Measurements from ENCODE around the gene KIF25. TPM values are rescaled to one million over a fixed set of nuclear protein-coding genes. Genes with fewer than 3 reads are reported as not detected.

KIF25 gene
- total RNA-seq, 1 experiment from 2014 or later, result 0.59 TPM

DNA sequence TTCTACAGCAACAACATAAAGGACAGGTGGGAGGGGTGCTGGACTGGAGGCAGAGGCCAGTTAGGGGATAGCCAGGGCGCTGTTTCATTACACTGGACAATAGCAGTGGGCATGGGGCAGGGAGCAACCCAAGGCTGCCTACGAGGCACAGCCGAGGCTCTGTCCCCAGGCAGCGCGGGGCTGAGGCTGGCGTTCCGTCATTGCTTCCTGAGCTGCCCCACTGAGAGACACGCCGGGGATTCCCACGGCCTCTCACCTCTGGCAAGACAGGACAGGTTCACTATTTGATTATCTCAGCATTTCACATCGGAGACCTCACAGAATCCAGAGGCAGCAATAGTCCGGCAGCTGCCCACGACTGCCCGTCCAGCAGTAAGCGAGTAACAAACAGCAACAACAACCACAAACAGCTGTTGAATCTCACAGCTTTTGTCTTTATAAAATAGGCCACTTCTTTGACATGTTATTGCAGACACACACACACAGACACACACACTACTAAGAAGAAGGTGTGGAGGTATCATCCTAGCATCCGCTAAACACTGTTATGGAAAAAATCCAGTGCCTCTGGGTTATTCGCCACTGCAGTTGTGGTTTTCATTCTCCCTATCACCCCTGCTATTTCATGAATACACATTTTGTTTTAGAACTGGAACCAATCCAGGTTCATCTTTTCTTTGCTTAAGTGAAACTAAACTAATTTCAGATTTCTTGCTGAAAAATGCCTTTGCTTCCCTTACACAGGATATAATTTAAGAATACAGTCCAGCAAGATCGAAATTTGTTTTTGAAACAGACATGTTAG lies 19.5 kb downstream of the KIF25 start:
- Histone ChIP-seq H3K9ac (ENCODE audit: extremely low read depth, insufficient read length, low read length) (no peak overlapping the region), H2AFZ (ENCODE audit: low read length) (no peak overlapping the region)

More for the DNA sequence above, 19.5 kb downstream of the KIF25 start:
- H3K27ac Mint-ChIP-seq, result peak overlapping the region in 1 of 3 experiments; percentile 28; a peak in 1 of 7 replicates
- Histone ChIP-seq H3K4me2 (ENCODE audit: insufficient read depth, insufficient read length, low read length) (no peak overlapping the region), H2BK5ac (ENCODE audit: insufficient read length, low read length) (no peak overlapping the region), H3K27ac (ENCODE audit: insufficient read length, low read depth, low read length) (no peak overlapping the region), H3K4me1 (ENCODE audit: insufficient read depth, low read length) (no peaks in the 10 kb centered on the region), H4K91ac (ENCODE audit: insufficient read length, low read depth, low read length) (no peak overlapping the region), H3K4ac (ENCODE audit: low read depth, low read length) (no peak overlapping the region), H3K79me2 (ENCODE audit: insufficient read depth, low read length) (no peaks in the 10 kb centered on the region), H3K56ac (ENCODE audit: insufficient read length, low read depth, low read length) (no peak overlapping the region), H3K14ac (ENCODE audit: insufficient read depth, low read length) (no peak overlapping the region), H4K5ac (ENCODE audit: insufficient read length, low read depth, low read length) (no peak overlapping the region), H2BK120ac (ENCODE audit: low read depth, low read length, poor library complexity, severe bottlenecking) (no peak overlapping the region), H2AK5ac (ENCODE audit: insufficient read length, low read length) (no peak overlapping the region), H4K20me1 (ENCODE audit: control insufficient read depth, insufficient read depth, insufficient read length) (no peaks in the 10 kb centered on the region), H2BK12ac (ENCODE audit: insufficient read length, low read depth, low read length) (no peak overlapping the region), H3K9me3 (ENCODE audit: control insufficient read depth, low read depth, low read length) (no peaks in the 10 kb centered on the region), H3K18ac (ENCODE audit: insufficient read length, low read depth, low read length) (no peak overlapping the region), H3K23ac (ENCODE audit: insufficient read length, low read depth, low read length) (no peak overlapping the region), H2BK15ac (ENCODE audit: low read depth, low read length) (no peak overlapping the region), H4K8ac (replicated peaks; ENCODE audit: insufficient read length, low read depth, low read length) (no peak overlapping the region), H3T11ph (ENCODE audit: low read length) (no peak overlapping the region), H2BK20ac (ENCODE audit: low read depth, low read length, poor library complexity, severe bottlenecking) (no peak overlapping the region), H3K27me3 (ENCODE audit: insufficient read depth, low read length) (no peaks in the 10 kb centered on the region), H3K23me2 (ENCODE audit: insufficient read length, low read depth, low read length, poor library complexity, severe bottlenecking) (no peaks in the 10 kb centered on the region), H3K79me1 (ENCODE audit: insufficient read depth, low read depth, low read length, poor library complexity, severe bottlenecking) (no peaks in the 10 kb centered on the region)
- TF ChIP-seq, protein P1, sequence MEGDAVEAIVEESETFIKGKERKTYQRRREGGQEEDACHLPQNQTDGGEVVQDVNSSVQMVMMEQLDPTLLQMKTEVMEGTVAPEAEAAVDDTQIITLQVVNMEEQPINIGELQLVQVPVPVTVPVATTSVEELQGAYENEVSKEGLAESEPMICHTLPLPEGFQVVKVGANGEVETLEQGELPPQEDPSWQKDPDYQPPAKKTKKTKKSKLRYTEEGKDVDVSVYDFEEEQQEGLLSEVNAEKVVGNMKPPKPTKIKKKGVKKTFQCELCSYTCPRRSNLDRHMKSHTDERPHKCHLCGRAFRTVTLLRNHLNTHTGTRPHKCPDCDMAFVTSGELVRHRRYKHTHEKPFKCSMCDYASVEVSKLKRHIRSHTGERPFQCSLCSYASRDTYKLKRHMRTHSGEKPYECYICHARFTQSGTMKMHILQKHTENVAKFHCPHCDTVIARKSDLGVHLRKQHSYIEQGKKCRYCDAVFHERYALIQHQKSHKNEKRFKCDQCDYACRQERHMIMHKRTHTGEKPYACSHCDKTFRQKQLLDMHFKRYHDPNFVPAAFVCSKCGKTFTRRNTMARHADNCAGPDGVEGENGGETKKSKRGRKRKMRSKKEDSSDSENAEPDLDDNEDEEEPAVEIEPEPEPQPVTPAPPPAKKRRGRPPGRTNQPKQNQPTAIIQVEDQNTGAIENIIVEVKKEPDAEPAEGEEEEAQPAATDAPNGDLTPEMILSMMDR (conservative IDR thresholded peaks at IDR 0.05), result no peak
- WGBS (ENCODE audit: extremely low coverage, insufficient read length, low lambda C conversion rate), result no CpG with 5 or more reads among the region's 18 CpGs
- no peak for DNase-seq
- peaks cover 0 to 16% (median 0%) of the 10 kb centered on the region in 3 experiments; a peak in 4 of 7 replicates for H3K36me3 Mint-ChIP-seq (ENCODE audit: insufficient read depth in 1 of 3, low read depth in 3 of 3)
- H3K4me3 Mint-ChIP-seq, result no peak overlapping the region
- H3K4me1 Mint-ChIP-seq, result peaks cover 13 to 14% of the 10 kb centered on the region in 2 experiments
- peaks cover 4 to 8% of the 10 kb centered on the region in 2 experiments; a peak in 4 of 5 replicates for H3K9me3 Mint-ChIP-seq
- H3K27me3 Mint-ChIP-seq (ENCODE audit: low read depth), result peaks cover 2% of the 10 kb centered on the region; the same call in 1 of the 2 replicates

All from H9 (cell line).